ENCODE data around the gene STOML1.

Gene STOML1

DNA sequence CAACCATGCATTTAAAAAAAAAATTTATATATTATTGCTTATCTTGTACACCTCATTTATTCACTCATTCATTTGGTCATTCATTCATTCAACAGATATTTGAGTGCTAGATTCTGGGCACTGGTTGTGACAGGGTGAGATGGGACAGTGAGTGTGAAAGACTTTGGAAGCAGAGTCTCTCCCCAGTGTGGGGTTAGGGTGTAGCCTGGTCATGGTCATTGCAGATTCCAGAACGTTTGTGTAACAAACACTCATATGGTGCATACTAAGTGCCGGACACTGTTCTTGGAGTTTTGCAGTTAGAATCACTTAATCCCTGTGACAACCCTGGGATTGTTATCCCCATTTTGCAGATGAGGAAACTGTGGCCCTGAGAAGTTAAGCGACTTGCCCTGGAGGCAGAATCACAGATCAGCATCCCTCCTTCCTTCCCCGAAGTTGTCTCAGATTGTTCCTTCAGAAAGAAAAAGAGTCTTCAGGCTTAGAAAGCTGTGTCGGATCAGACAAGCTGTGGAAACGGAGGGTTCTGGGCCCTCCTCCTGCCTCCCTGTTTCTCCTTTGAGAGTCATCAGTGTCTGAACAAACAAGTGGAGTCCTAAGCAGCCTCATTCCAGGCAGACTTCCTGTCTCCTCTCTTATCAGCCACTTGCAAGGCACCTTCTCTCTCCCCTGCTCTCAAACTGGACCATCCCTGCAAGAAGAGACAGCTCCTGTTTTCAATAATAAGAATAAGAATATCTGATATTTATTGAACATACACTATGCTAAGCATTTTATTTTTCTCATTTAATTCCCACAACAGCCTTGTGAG is 59.5 kb downstream of the STOML1 start:
- DNase-seq (ENCODE audit: low read depth, low spot score) = no peak

- no peak for DNase-seq (ENCODE audit: low read depth, low spot score)
These were observed 60.7 kb downstream of the STOML1 start for GRCh38 chr15:73931441-73931840.

GRCh38 chr15:73930790-73931281 is 61.3 kb downstream of the STOML1 start:
- DNase-seq (ENCODE audit: low read depth, low spot score) = peak; percentile 83

DNA sequence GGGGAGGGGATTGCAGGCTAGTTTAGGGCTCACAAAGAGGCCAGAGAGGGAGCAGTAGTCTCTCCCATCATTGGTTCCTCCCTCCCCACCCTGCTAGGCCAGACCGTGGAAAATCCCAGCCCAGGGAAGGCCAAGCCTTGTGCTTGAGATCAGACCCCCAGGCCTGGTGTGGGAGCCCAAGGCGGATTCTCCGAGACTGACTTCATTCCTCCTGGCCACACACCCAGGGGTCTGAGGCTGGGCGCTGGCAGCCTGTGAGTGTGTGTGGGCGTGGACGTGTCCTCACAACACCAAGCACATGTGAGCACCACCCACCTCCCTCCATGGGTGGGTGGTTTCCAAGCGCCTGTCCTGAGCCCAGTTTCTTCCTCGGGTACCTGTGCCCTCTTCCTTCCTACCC is 61.7 kb downstream of the STOML1 start:
- peak; percentile 96 for DNase-seq (ENCODE audit: low read depth, low spot score)

- DNase-seq (ENCODE audit: low read depth, low spot score) = peak; percentile 59
These were observed 63.0 kb downstream of the STOML1 start for GRCh38 chr15:73928971-73929627.
